Naive thymus-derived CD8-positive, alpha-beta T cell (primary cell): Measurements from ENCODE around the gene MITF. TPM values are rescaled to one million over a fixed set of nuclear protein-coding genes. Genes with fewer than 3 reads are reported as not detected.

Source experiments
- ATAC-seq, 2 donors: fragments of 150-1000 bp; cut with Tn5 transposase in 1 of 2; sonication (Bioruptor Pico), chemical (Tn5 transposase) in 1 of 2; 1 replicate in 1 of 2; 2 replicates in 1 of 2; pipeline ENCODE4 v1.10.0; 2021; ENCODE audit warnings: mild to moderate bottlenecking in 2 of 2, moderate library complexity in 2 of 2
- POLR2A ChIA-PET: fragments of 350-600 bp; sonication (Branson Sonifier 250); formaldehyde crosslinking; loops from one replicate; lab custom pipeline; 2021; ENCODE audit warnings: antibody characterized with exemption; lab: Charles Lee
- DNase-seq, 10 donors: peaks; one replicate each; pipeline versions ENCODE4 v3.0.0 to v3.0.0-alpha.2; 2020 to 2022
- H3K27ac Mint-ChIP-seq, 10 donors: one replicate each; pipeline ENCODE4 v1.8.0; 2020 to 2022; ENCODE audit warnings: mild to moderate bottlenecking in 10 of 10, mixed read lengths in 10 of 10, moderate library complexity in 4 of 10, inconsistent platforms in 1 of 10
- H3K27me3 Mint-ChIP-seq, 5 donors: one replicate each; pipeline ENCODE4 v1.8.0; 2021 to 2022; ENCODE audit warnings: mixed read lengths in 5 of 5
- H3K36me3 Mint-ChIP-seq, 3 donors: one replicate each; pipeline ENCODE4 v1.8.0; 2020 to 2022; ENCODE audit warnings: mixed read lengths in 3 of 3, mild to moderate bottlenecking in 2 of 3, inconsistent platforms in 1 of 3
- H3K4me1 Mint-ChIP-seq, 4 donors: one replicate each; pipeline ENCODE4 v1.8.0; 2021 to 2022; ENCODE audit warnings: mixed read lengths in 4 of 4
- H3K4me3 Mint-ChIP-seq, 10 donors: one replicate each; pipeline ENCODE4 v1.8.0; 2020 to 2022; ENCODE audit warnings: mild to moderate bottlenecking in 10 of 10, mixed read lengths in 10 of 10, moderate library complexity in 6 of 10, inconsistent platforms in 1 of 10
- H3K9me3 Mint-ChIP-seq, 9 donors: one replicate each; pipeline ENCODE4 v1.8.0; 2020 to 2022; ENCODE audit warnings: mixed read lengths in 9 of 9, mild to moderate bottlenecking in 3 of 9, inconsistent platforms in 1 of 9, moderate library complexity in 1 of 9
- polyA plus RNA-seq, 3 donors: library from polyadenylated mRNA; unstranded; fragments of 300-500 nt; fragmentation: Illumina TruSeq; gene quantifications; one replicate each; pipeline ENCODE4 v1.2.3, GENCODE V29; 2021
- total RNA-seq, 8 experiments: library from RNA in 2 of 8; stranded (reverse) in 2 of 8; gene quantifications; one replicate each; pipeline ENCODE4 v1.2.3 and lab custom pipeline; 2021 to 2026

Gene MITF
- total and polyA plus RNA-seq, 5 experiments from 2014 or later, result 0.23 to 0.33 TPM; not detected in 3

- H3K27ac Mint-ChIP-seq, result no peak overlapping the region
- POLR2A ChIA-PET, result no interaction called here
- no peak for DNase-seq
- H3K27me3 Mint-ChIP-seq, result peaks cover 0 to 2% (median 0%) of the 10 kb centered on the region in 5 donors
- ATAC-seq, result no peak
- H3K36me3 Mint-ChIP-seq, result no peaks in the 10 kb centered on the region
- H3K9me3 Mint-ChIP-seq, result no peaks in the 10 kb centered on the region
- no peaks in the 10 kb centered on the region for H3K4me1 Mint-ChIP-seq
- no peak overlapping the region for H3K4me3 Mint-ChIP-seq
Observed at GRCh38 chr3:69959581-69959980, 220.3 kb downstream of the MITF start.

GRCh38 chr3:69961706-69962439 is 222.6 kb downstream of the MITF start:
- H3K36me3 Mint-ChIP-seq, result no peaks in the 10 kb centered on the region
- no peak overlapping the region for H3K4me3 Mint-ChIP-seq
- no peak overlapping the region for H3K27ac Mint-ChIP-seq
- no peaks in the 10 kb centered on the region for H3K9me3 Mint-ChIP-seq
- ATAC-seq (no peak), DNase-seq (no peak)
- H3K27me3 Mint-ChIP-seq, result peaks cover 0 to 5% (median 0%) of the 10 kb centered on the region in 5 donors
- no peaks in the 10 kb centered on the region for H3K4me1 Mint-ChIP-seq
- POLR2A ChIA-PET, result no interaction called here

GRCh38 chr3:69963643-69964042 is 224.4 kb downstream of the MITF start:
- Mint-ChIP-seq H3K9me3 (no peaks in the 10 kb centered on the region), H3K4me1 (no peaks in the 10 kb centered on the region), H3K4me3 (no peak overlapping the region), H3K27me3 (peaks cover 0 to 5% (median 0%) of the 10 kb centered on the region in 5 donors), H3K27ac (no peak overlapping the region), H3K36me3 (no peaks in the 10 kb centered on the region)
- DNase-seq, result no peak
- no peak for ATAC-seq
- POLR2A ChIA-PET, result no interaction called here

GRCh38 chr3:69967156-69967555 is 227.9 kb downstream of the MITF start:
- DNase-seq (no peak), ATAC-seq (no peak)
- Mint-ChIP-seq H3K9me3 (no peaks in the 10 kb centered on the region), H3K27me3 (peaks cover 0 to 5% (median 1%) of the 10 kb centered on the region in 5 donors), H3K27ac (no peak overlapping the region), H3K4me3 (no peak overlapping the region), H3K4me1 (no peaks in the 10 kb centered on the region), H3K36me3 (no peaks in the 10 kb centered on the region)
- POLR2A ChIA-PET, result no interaction called here

GRCh38 chr3:69970827-69971226 is 231.6 kb downstream of the MITF start:
- ATAC-seq, result no peak
- H3K4me3 Mint-ChIP-seq, result no peak overlapping the region
- H3K4me1 Mint-ChIP-seq, result no peaks in the 10 kb centered on the region
- peaks cover 0 to 10% (median 0%) of the 10 kb centered on the region in 9 donors for H3K9me3 Mint-ChIP-seq
- peaks cover 2 to 10% (median 8%) of the 10 kb centered on the region in 5 donors for H3K27me3 Mint-ChIP-seq
- DNase-seq, result no peak
- H3K36me3 Mint-ChIP-seq, result no peaks in the 10 kb centered on the region
- POLR2A ChIA-PET, result no interaction called here
- H3K27ac Mint-ChIP-seq, result no peak overlapping the region

GRCh38 chr3:69972672-69973071 is 233.4 kb downstream of the MITF start:
- Mint-ChIP-seq H3K4me3 (no peak overlapping the region), H3K27me3 (peaks cover 2 to 10% (median 8%) of the 10 kb centered on the region in 5 donors), H3K27ac (no peak overlapping the region), H3K4me1 (no peaks in the 10 kb centered on the region), H3K36me3 (peaks cover 0 to 7% (median 0%) of the 10 kb centered on the region in 3 donors), H3K9me3 (peaks cover 0 to 10% (median 5%) of the 10 kb centered on the region in 9 donors)
- DNase-seq, result no peak
- no peak for ATAC-seq
- POLR2A ChIA-PET, result no interaction called here

GRCh38 chr3:69976021-69976420 is 236.8 kb downstream of the MITF start:
- Mint-ChIP-seq H3K36me3 (peaks cover 0 to 14% (median 0%) of the 10 kb centered on the region in 3 donors), H3K4me1 (no peaks in the 10 kb centered on the region), H3K27ac (no peak overlapping the region), H3K9me3 (peaks cover 0 to 34% (median 10%) of the 10 kb centered on the region in 9 donors), H3K4me3 (no peak overlapping the region), H3K27me3 (peaks cover 4 to 14% (median 7%) of the 10 kb centered on the region in 5 donors)
- ATAC-seq, result no peak
- POLR2A ChIA-PET, result no interaction called here
- DNase-seq, result no peak

GRCh38 chr3:69983546-69984265 is 244.4 kb downstream of the MITF start:
- H3K36me3 Mint-ChIP-seq, result no peaks in the 10 kb centered on the region
- DNase-seq (no peak), ATAC-seq (no peak)
- H3K27ac Mint-ChIP-seq, result no peak overlapping the region
- POLR2A ChIA-PET, result no interaction called here
- H3K4me3 Mint-ChIP-seq, result no peak overlapping the region
- peaks cover 0 to 16% (median 3%) of the 10 kb centered on the region in 9 donors for H3K9me3 Mint-ChIP-seq
- peaks cover 0 to 6% (median 2%) of the 10 kb centered on the region in 5 donors for H3K27me3 Mint-ChIP-seq
- peaks cover 0 to 6% (median 0%) of the 10 kb centered on the region in 4 donors for H3K4me1 Mint-ChIP-seq

- Mint-ChIP-seq H3K36me3 (no peaks in the 10 kb centered on the region), H3K4me1 (peaks cover 0 to 6% (median 0%) of the 10 kb centered on the region in 4 donors), H3K9me3 (peaks cover 0 to 3% (median 0%) of the 10 kb centered on the region in 9 donors), H3K27me3 (peaks cover 0 to 9% (median 6%) of the 10 kb centered on the region in 5 donors), H3K27ac (no peak overlapping the region), H3K4me3 (no peak overlapping the region)
- ATAC-seq (no peak), DNase-seq (no peak)
- POLR2A ChIA-PET, result no interaction called here
Observed at GRCh38 chr3:69985266-69985665, 246.0 kb downstream of the MITF start.

- Mint-ChIP-seq H3K36me3 (no peaks in the 10 kb centered on the region), H3K9me3 (peaks cover 0 to 3% (median 0%) of the 10 kb centered on the region in 9 donors), H3K4me1 (peaks cover 0 to 6% (median 0%) of the 10 kb centered on the region in 4 donors), H3K27ac (no peak overlapping the region), H3K27me3 (peaks cover 0 to 6% (median 2%) of the 10 kb centered on the region in 5 donors), H3K4me3 (no peak overlapping the region)
- DNase-seq (no peak), ATAC-seq (no peak)
- POLR2A ChIA-PET, result no interaction called here
Observed at GRCh38 chr3:69986419-69986818, 247.2 kb downstream of the MITF start.

GRCh38 chr3:69987833-69988232 is 248.6 kb downstream of the MITF start:
- peaks cover 0 to 6% (median 0%) of the 10 kb centered on the region in 4 donors for H3K4me1 Mint-ChIP-seq
- H3K9me3 Mint-ChIP-seq, result peaks cover 0 to 3% (median 0%) of the 10 kb centered on the region in 9 donors
- no peak overlapping the region for H3K4me3 Mint-ChIP-seq
- POLR2A ChIA-PET, result no interaction called here
- no peak for ATAC-seq
- no peaks in the 10 kb centered on the region for H3K36me3 Mint-ChIP-seq
- H3K27me3 Mint-ChIP-seq, result peaks cover 0 to 9% (median 2%) of the 10 kb centered on the region in 5 donors
- no peak for DNase-seq
- H3K27ac Mint-ChIP-seq, result no peak overlapping the region

GRCh38 chr3:69993757-69994156 is 254.5 kb downstream of the MITF start:
- Mint-ChIP-seq H3K36me3 (no peaks in the 10 kb centered on the region), H3K4me3 (no peak overlapping the region), H3K27me3 (peaks cover 0 to 9% (median 2%) of the 10 kb centered on the region in 5 donors), H3K9me3 (peaks cover 0 to 2% (median 0%) of the 10 kb centered on the region in 9 donors), H3K4me1 (no peaks in the 10 kb centered on the region), H3K27ac (no peak overlapping the region)
- DNase-seq (no peak), ATAC-seq (no peak)
- POLR2A ChIA-PET, result no interaction called here

- POLR2A ChIA-PET, result no interaction called here
- H3K36me3 Mint-ChIP-seq, result no peaks in the 10 kb centered on the region
- peaks cover 0 to 4% (median 0%) of the 10 kb centered on the region in 9 donors for H3K9me3 Mint-ChIP-seq
- H3K4me1 Mint-ChIP-seq, result no peaks in the 10 kb centered on the region
- H3K27ac Mint-ChIP-seq, result no peak overlapping the region
- H3K4me3 Mint-ChIP-seq, result no peak overlapping the region
- no peak for DNase-seq
- ATAC-seq, result no peak
- peaks cover 0 to 4% (median 1%) of the 10 kb centered on the region in 5 donors for H3K27me3 Mint-ChIP-seq
Observed at GRCh38 chr3:69994919-69995318, 255.7 kb downstream of the MITF start.
